GM19193 (cell line): ENCODE measurements around the gene BTBD10.

ENCODE experiments used
- POLR2A ChIP-seq: IDR thresholded peaks from 4 replicates; pipeline ENCODE4 v1.6.1; 2011; ENCODE audit not compliant: insufficient read depth, insufficient read length; ENCODE audit errors: extremely low read depth

BTBD10 gene

DNA sequence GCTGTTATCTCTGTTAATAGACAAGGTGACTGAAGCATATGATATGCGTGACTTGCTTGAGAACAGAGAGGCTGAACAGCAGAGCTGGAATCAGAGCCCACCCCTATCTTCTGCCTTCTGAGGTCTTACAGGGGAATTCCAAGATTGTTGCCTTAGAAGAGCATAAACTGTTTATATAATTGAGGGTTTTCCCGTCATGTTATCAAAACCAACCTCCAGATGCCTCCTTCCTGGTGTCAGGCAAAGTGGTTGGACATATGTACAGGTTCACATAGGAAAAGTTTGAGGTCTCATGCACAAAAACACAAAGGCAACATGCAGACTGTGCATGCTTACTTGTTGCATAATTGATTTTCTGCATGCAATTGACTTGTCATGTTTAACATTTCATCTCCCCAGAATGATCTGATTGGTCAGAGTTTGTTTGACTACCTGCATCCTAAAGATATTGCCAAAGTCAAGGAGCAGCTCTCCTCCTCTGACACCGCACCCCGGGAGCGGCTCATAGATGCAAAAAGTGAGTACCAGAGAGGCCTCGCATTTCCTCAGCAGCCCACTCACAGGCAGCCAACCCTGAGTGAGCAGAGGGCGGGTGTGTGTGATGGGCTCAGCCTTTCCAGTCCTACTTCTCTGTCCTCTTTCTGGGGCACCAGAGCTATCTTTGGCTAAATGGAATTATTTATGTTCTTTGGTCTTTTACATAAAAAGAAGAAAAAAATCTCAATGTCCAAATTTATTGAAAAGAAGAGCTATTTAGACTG is 96.6 kb downstream of the BTBD10 start:
- TF ChIP-seq POLR2A = no peak

DNA sequence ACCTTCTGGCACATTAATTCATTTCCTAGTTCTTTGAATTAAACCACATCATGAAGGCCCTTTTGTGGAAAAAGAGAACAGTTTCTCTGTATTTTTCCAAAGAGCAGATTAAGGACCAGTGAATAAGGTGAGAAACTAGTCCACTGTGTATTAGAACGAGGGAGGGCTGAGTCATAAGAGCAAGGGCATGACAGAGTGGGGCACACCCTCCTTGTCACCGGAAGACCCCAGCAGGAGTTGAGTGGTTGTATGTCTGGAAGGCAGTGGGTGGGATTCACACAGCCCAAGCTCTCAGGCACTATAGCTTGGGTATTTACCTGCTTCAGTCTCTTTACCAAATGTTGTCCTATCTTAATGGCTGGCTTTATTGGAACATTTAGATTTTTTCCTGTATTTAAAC is 98.6 kb downstream of the BTBD10 start:
- TF ChIP-seq POLR2A = no peak

DNA sequence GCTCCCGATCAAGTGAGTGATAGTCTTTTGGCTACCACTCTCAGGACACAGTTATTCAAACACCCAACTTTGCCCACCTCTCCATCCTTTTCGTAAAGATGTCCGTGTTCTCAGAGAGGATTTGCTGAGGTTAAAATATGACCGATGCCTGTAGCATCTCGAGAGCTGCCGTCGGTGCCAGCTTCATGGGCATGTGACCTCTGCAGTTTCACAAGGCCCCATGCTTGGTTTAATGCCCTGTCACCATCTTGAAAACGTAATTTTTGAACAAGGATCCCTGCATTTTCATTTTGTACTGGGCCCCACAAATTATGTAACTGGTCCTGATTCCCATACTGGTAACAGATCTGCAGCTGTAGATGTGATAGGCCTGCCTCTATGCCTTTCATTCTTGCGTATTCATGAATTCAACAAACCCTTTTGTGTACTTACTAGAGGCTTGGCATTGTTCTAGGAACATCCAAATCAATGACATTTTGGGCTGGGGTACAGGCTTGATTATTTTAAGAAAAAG is 100.4 kb downstream of the BTBD10 start:
- no peak for TF ChIP-seq POLR2A

- no peak for TF ChIP-seq POLR2A
Observed at GRCh38 chr11:13358596-13359270, 104.3 kb downstream of the BTBD10 start.

DNA sequence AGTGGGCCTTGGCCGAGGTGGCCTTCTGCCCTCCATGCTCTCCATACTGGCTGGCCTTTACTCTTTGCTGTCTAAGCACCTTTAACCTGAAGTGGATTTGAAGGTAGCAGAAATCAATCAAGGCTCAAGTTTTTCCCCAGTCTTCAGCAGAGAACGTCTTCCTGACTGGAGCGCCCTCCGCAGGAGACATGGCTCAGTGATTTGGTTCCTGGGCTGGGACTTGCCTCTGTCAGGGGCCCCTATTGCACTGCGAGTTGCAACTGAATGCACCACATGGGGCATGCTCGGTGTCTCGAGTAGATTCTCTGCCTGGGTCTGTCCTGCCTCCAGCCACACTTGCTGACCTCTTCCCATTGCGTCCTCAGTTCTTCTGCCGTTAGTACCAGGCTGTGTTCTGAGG is 105.8 kb downstream of the BTBD10 start:
- TF ChIP-seq POLR2A = no peak

- no peak for TF ChIP-seq POLR2A
Observed at GRCh38 chr11:13355191-13355590, 107.8 kb downstream of the BTBD10 start.

DNA sequence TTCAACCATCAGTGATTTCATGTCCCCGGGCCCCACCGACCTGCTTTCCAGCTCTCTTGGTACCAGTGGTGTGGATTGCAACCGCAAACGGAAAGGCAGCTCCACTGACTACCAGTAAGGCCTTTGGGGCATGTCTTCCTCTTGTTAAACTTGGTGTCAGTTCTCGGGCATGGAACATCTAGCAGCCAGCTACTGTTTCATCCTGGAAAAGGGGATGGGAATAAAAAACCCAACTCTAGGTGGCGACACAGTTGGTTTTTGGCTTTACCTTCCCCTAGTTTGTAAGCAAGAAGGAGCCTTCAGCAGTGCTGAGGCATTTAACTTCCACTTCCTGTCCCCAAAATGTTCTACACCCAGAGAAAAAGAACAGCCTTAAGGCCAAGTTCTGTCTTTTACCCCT is 108.7 kb downstream of the BTBD10 start:
- no peak for TF ChIP-seq POLR2A

- TF ChIP-seq POLR2A = no peak
Observed at GRCh38 chr11:13352711-13353110, 110.3 kb downstream of the BTBD10 start.

DNA sequence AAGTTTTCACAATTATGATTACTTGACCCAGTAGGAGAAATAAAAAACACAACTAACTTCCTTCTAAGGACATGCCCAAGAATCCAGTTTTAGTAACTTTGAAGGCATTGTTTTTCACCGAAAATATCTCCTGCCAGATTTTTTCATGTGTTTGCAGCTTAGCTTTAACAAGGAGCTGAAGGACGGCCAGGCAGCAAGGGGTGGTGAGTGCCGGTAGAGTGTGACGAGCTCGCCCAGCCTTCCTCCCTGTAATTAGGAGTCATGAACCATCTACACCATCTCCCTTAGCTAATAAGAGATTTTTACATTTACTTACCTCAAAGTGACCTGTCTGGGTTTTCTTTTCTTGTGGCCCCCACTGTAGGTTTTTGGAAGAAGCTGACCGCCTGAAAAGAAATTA is 113.4 kb downstream of the BTBD10 start:
- TF ChIP-seq POLR2A = no peak

DNA sequence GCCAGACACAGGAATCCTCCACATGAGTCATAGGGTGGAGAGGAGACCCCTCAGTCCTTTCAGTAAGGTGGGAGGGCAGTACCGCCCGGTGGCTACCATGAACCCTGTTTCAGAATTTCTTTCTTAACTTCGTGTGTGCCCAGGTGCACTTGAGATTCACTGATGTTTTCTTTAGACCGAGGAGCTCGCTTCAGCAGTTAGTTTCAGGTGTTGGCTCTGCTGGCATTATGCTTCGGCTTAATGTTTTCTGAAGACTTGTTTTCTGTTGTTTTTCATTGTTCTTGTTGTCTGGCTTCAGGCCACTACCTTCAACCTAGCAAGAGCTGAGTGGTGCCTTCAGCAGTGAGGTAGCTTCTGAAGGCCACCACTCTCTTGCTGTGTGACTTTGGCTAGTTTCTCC is 114.0 kb downstream of the BTBD10 start:
- TF ChIP-seq POLR2A = no peak

GRCh38 chr11:13348305-13348704 is 114.7 kb downstream of the BTBD10 start:
- no peak for TF ChIP-seq POLR2A

- no peak for TF ChIP-seq POLR2A
Observed at GRCh38 chr11:13347901-13348300, 115.1 kb downstream of the BTBD10 start.

DNA sequence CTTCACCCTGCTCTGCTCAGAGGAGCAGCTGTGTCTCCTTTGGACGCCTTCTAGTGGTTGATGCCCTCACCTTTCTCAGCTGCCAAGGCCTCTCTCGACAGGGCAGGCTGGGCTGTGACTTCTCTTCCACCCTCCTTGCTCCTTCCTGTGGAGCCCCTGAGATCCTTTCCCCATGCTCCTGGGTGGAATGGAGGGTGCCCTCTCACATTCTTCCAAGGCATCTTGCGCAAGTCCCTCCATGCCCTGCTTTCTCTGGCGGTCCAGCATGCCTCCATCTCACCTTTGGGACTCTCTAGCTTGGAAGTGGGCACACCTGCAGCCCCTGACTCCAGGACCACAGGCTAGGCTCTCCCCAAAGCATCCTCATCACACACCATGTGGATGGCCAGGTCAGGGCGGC is 116.6 kb downstream of the BTBD10 start:
- no peak for TF ChIP-seq POLR2A

GRCh38 chr11:13344818-13345217 is 118.2 kb downstream of the BTBD10 start:
- TF ChIP-seq POLR2A = no peak

DNA sequence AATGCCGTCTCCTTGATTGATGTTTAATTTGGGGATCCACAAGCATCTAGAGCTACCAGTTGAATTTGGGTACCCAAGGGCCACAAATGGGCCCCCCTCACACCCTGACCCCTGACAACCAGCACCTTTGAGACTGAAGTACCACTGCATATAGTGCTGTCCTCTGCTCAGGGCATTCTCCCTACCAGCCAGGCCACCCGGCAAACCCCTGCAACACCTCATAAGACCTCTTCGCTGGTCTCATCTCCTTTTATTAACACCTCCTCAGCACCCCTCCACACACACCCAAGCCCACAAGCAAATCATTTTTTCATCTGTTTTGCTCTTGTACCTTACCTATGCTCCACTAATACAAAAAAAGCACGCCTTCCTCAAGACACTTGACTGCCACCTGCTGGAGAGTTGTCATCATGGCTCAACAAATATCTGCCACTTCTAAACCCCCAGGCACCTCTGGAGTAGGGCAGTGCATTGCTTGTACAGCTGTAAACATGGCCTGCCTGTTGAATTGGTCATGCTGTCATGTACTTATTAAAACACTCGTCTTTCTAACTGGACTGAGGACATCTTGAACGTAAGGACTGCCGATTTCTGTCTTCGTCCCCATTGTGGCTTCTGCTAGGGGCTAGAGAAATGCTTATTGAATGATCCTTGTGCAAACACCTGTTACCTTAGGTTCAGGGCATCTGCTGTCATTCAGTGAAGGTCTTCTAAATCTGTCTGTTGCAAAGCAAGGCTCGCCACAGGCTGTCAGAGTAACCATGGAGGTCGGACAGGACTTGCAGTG is 118.9 kb downstream of the BTBD10 start:
- no peak for TF ChIP-seq POLR2A
